Astrocyte (in vitro differentiated cells and primary cell): ENCODE measurements around the gene ZNF560. TPM values are rescaled to one million over a fixed set of nuclear protein-coding genes. Genes with fewer than 3 reads are reported as not detected.

Experiments used
- DNase-seq: peaks from one replicate; pipeline ENCODE4 v3.0.0-alpha.2; 2010; ENCODE audit warnings: low read depth
- FAIRE-seq: peaks from 2 replicates; lab custom pipeline; 2011; peaks lifted over from hg19 to GRCh38; lab: Jason Lieb, UNC
- H2AFZ ChIP-seq: 2 replicates; pipeline ENCODE4 v1.6.0; 2012; ENCODE audit warnings: low read depth, low read length, inconsistent platforms
- H3K27ac ChIP-seq: 2 replicates; pipeline ENCODE4 v1.5.1; 2011; ENCODE audit warnings: low read depth, low read length, inconsistent platforms
- H3K27me3 ChIP-seq: 2 replicates; pipeline ENCODE4 v1.6.0; 2011; ENCODE audit warnings: low read length, inconsistent platforms; ENCODE audit not compliant: insufficient read depth
- H3K36me3 ChIP-seq: 2 replicates; pipeline ENCODE4 v1.5.1; 2011; ENCODE audit warnings: low read length, inconsistent platforms; ENCODE audit not compliant: insufficient read depth
- H3K4me1 ChIP-seq: 2 replicates; pipeline ENCODE4 v1.5.1; 2011; ENCODE audit warnings: low read length, inconsistent platforms; ENCODE audit not compliant: insufficient read depth
- H3K4me2 ChIP-seq: 2 replicates; pipeline ENCODE4 v1.6.0; 2012; ENCODE audit warnings: low read length, inconsistent platforms
- H3K4me3 ChIP-seq: 2 replicates; pipeline ENCODE4 v1.5.1; 2011; ENCODE audit warnings: low read depth, mild to moderate bottlenecking, low read length, inconsistent platforms; ENCODE audit not compliant: insufficient read depth
- H3K79me2 ChIP-seq: 2 replicates; pipeline ENCODE4 v1.6.0; 2012; ENCODE audit warnings: mild to moderate bottlenecking, low read length, inconsistent platforms; ENCODE audit not compliant: insufficient read depth
- H3K9ac ChIP-seq: 2 replicates; pipeline ENCODE4 v1.6.0; 2012; ENCODE audit warnings: mild to moderate bottlenecking, low read length, inconsistent platforms
- H3K9me3 ChIP-seq: 2 replicates; pipeline ENCODE4 v1.5.1; 2012; ENCODE audit warnings: low read depth, mild to moderate bottlenecking, low read length, inconsistent platforms; ENCODE audit not compliant: insufficient read depth
- H4K20me1 ChIP-seq: 2 replicates; pipeline ENCODE4 v1.6.0; 2012; ENCODE audit warnings: low read length, inconsistent platforms; ENCODE audit not compliant: insufficient read depth
- H3K27ac Mint-ChIP-seq: one replicate; pipeline ENCODE4 v1.8.0; 2021; ENCODE audit warnings: mild to moderate bottlenecking, mixed read lengths; ENCODE audit not compliant: unreplicated experiment
- H3K27me3 Mint-ChIP-seq: one replicate; pipeline ENCODE4 v1.8.0; 2021; ENCODE audit warnings: low read depth, mixed read lengths; ENCODE audit not compliant: unreplicated experiment
- H3K36me3 Mint-ChIP-seq: one replicate; pipeline ENCODE4 v1.8.0; 2021; ENCODE audit warnings: low read depth, mixed read lengths; ENCODE audit not compliant: unreplicated experiment
- H3K4me1 Mint-ChIP-seq: one replicate; pipeline ENCODE4 v1.8.0; 2021; ENCODE audit warnings: low read depth, mixed read lengths; ENCODE audit not compliant: unreplicated experiment
- H3K4me3 Mint-ChIP-seq: one replicate; pipeline ENCODE4 v1.8.0; 2021; ENCODE audit warnings: mild to moderate bottlenecking, moderate library complexity, mixed read lengths; ENCODE audit not compliant: unreplicated experiment
- H3K9me3 Mint-ChIP-seq: one replicate; pipeline ENCODE4 v1.8.0; 2021; ENCODE audit warnings: mild to moderate bottlenecking, mixed read lengths; ENCODE audit not compliant: unreplicated experiment
- CTCF ChIP-seq: IDR thresholded peaks from 2 replicates; pipeline ENCODE4 v1.5.1; 2011; ENCODE audit warnings: low read depth, mild to moderate bottlenecking, inconsistent platforms, low read length, moderate library complexity; ENCODE audit not compliant: insufficient read depth
- EZH2 ChIP-seq: IDR thresholded peaks from 2 replicates; pipeline ENCODE4 v1.6.1; 2012; ENCODE audit warnings: mild to moderate bottlenecking, low read length, inconsistent platforms; ENCODE audit not compliant: insufficient read depth
- total RNA-seq: library from RNA; stranded (reverse); gene quantifications from 2 replicates; pipeline ENCODE4 v1.2.1, GENCODE V29; 2021

The ZNF560 gene
- total RNA-seq, 1 donor from 2014 or later = not detected

- H3K9me3 ChIP-seq = peaks cover 18% of the 10 kb centered on the region
- H3K79me2 ChIP-seq = no peaks in the 10 kb centered on the region
- H4K20me1 ChIP-seq = no peaks in the 10 kb centered on the region
- no peak overlapping the region for H3K4me3 ChIP-seq
- H2AFZ ChIP-seq = no peak overlapping the region
- H3K27me3 ChIP-seq = no peaks in the 10 kb centered on the region
- H3K36me3 Mint-ChIP-seq = no peaks in the 10 kb centered on the region
- no peak overlapping the region for H3K27ac Mint-ChIP-seq
- no peaks in the 10 kb centered on the region for H3K27me3 Mint-ChIP-seq
- H3K4me3 Mint-ChIP-seq = no peak overlapping the region
- no peak overlapping the region for H3K27ac ChIP-seq
- H3K9ac ChIP-seq = no peak overlapping the region
- DNase-seq = no peak
- no peaks in the 10 kb centered on the region for H3K4me1 Mint-ChIP-seq
- peaks cover 45% of the 10 kb centered on the region for H3K9me3 Mint-ChIP-seq
- no peaks in the 10 kb centered on the region for H3K36me3 ChIP-seq
- TF ChIP-seq CTCF = no peak
- TF ChIP-seq EZH2 = no peak
- no peak overlapping the region for H3K4me2 ChIP-seq
- no peaks in the 10 kb centered on the region for H3K4me1 ChIP-seq
- FAIRE-seq = no peak
These were observed 11.4 kb downstream of the ZNF560 start for GRCh38 chr19:9487016-9487415.

DNA sequence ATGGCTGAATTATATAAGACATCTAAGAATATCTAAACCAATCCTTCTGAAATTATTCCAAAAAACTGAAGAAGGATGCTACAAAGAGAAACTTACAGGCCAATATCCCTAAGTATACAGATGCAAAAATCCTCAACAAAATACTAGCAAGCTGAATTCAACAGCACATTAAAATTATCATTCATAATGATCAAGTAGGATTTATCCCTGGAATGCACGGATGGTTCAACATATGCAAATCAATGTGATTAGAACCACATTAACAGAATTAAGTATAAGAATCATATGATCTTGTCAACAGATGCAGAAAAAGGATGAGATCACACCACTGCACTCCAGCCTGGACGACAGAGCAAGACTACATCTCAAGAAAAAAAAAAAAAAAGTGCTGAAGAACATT, 13.3 kb downstream of the ZNF560 start:
- FAIRE-seq (no peak), DNase-seq (no peak)
- Histone ChIP-seq H3K4me1 (no peaks in the 10 kb centered on the region), H3K36me3 (no peaks in the 10 kb centered on the region), H3K9me3 (peaks cover 18% of the 10 kb centered on the region), H2AFZ (no peak overlapping the region), H3K27me3 (no peaks in the 10 kb centered on the region), H3K4me3 (no peak overlapping the region), H3K79me2 (no peaks in the 10 kb centered on the region), H4K20me1 (no peaks in the 10 kb centered on the region), H3K27ac (no peak overlapping the region), H3K9ac (no peak overlapping the region), H3K4me2 (no peak overlapping the region)
- H3K27me3 Mint-ChIP-seq = no peaks in the 10 kb centered on the region
- H3K4me1 Mint-ChIP-seq = no peaks in the 10 kb centered on the region
- no peak overlapping the region for H3K4me3 Mint-ChIP-seq
- peaks cover 52% of the 10 kb centered on the region for H3K9me3 Mint-ChIP-seq
- no peaks in the 10 kb centered on the region for H3K36me3 Mint-ChIP-seq
- no peak overlapping the region for H3K27ac Mint-ChIP-seq
- TF ChIP-seq EZH2 (no peak), CTCF (no peak)

DNA sequence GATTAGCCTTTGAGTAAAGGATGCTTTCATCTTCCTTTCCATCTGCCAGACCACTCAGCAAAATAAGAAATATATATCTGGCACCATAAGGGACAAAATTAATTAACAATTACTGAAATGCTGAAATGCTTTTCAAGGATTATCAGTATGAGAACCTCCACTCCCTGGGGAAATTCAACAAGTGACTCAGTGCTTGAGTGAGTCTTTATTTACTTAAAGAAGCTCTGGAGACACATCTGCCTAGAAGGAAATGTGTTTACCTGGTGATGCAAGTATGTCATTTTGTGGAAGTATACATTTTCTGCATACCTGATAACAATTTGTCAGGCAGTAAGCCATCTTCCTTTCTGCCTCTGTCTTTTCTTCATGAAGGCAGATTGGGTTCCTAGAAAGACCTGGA, 23.4 kb downstream of the ZNF560 start:
- no peak overlapping the region for H3K27ac Mint-ChIP-seq
- Histone ChIP-seq H2AFZ (no peak overlapping the region), H3K27ac (no peak overlapping the region), H3K4me3 (no peak overlapping the region), H3K4me2 (no peak overlapping the region), H3K9ac (no peak overlapping the region), H4K20me1 (no peaks in the 10 kb centered on the region), H3K9me3 (peaks cover 5% of the 10 kb centered on the region), H3K36me3 (no peaks in the 10 kb centered on the region), H3K79me2 (no peaks in the 10 kb centered on the region), H3K4me1 (no peaks in the 10 kb centered on the region), H3K27me3 (no peaks in the 10 kb centered on the region)
- no peaks in the 10 kb centered on the region for H3K27me3 Mint-ChIP-seq
- H3K4me3 Mint-ChIP-seq = no peak overlapping the region
- H3K9me3 Mint-ChIP-seq = peaks cover 14% of the 10 kb centered on the region
- TF ChIP-seq EZH2 = no peak
- no peak for TF ChIP-seq CTCF
- FAIRE-seq (no peak), DNase-seq (no peak)
- H3K36me3 Mint-ChIP-seq = no peaks in the 10 kb centered on the region
- no peaks in the 10 kb centered on the region for H3K4me1 Mint-ChIP-seq
